ENCODE measurements around the gene SLC22A12.

Gene SLC22A12

GRCh38 chr11:64619811-64620380 lies 28.9 kb downstream of the SLC22A12 start:
- no peak for TF ChIP-seq CTCF (IDR thresholded peaks at IDR 0.05; ENCODE audit: insufficient read depth, low read length, poor library complexity, severe bottlenecking)
- TF ChIP-seq EZH2phosphoT487 (conservative IDR thresholded peaks at IDR 0.05; ENCODE audit: low read length) = no peak
- Histone ChIP-seq H2AFZ (ENCODE audit: low read depth, low read length, severe bottlenecking) (no peak overlapping the region), H3K4me2 (ENCODE audit: low read depth, low read length, poor library complexity, severe bottlenecking) (no peak overlapping the region), H3K27me3 (ENCODE audit: low read length) (no peaks in the 10 kb centered on the region), H3K9me2 (replicated peaks; ENCODE audit: insufficient read depth, low read length) (no peaks in the 10 kb centered on the region), H3K4me3 (ENCODE audit: insufficient read depth, low read length, poor library complexity, severe bottlenecking) (no peak overlapping the region), H3K36me3 (ENCODE audit: low read length) (no peaks in the 10 kb centered on the region), H3K9ac (ENCODE audit: low read length) (no peak overlapping the region), H3F3A (ENCODE audit: insufficient read depth) (no peaks in the 10 kb centered on the region), H4K20me1 (ENCODE audit: low read depth, low read length) (no peaks in the 10 kb centered on the region), H3K79me2 (ENCODE audit: insufficient read depth, low read length) (no peaks in the 10 kb centered on the region), H3K9me3 (ENCODE audit: insufficient read depth, low read length) (no peaks in the 10 kb centered on the region), H3K27ac (ENCODE audit: low read depth, low read length) (no peak overlapping the region)

GRCh38 chr11:64620381-64620971 lies 29.5 kb downstream of the SLC22A12 start:
- H3K9ac ChIP-seq (ENCODE audit: low read length) = no peak overlapping the region
- TF ChIP-seq EZH2phosphoT487 (conservative IDR thresholded peaks at IDR 0.05; ENCODE audit: low read length) (no peak), CTCF (IDR thresholded peaks at IDR 0.05; ENCODE audit: insufficient read depth, low read length, poor library complexity, severe bottlenecking) (no peak)
- no peak overlapping the region for H3K27ac ChIP-seq (ENCODE audit: low read depth, low read length)
- H3K36me3 ChIP-seq (ENCODE audit: low read length) = no peaks in the 10 kb centered on the region
- no peak overlapping the region for H3K4me2 ChIP-seq (ENCODE audit: low read depth, low read length, poor library complexity, severe bottlenecking)
- H3F3A ChIP-seq (ENCODE audit: insufficient read depth) = no peaks in the 10 kb centered on the region
- no peaks in the 10 kb centered on the region for H3K79me2 ChIP-seq (ENCODE audit: insufficient read depth, low read length)
- H4K20me1 ChIP-seq (ENCODE audit: low read depth, low read length) = no peaks in the 10 kb centered on the region
- no peak overlapping the region for H3K4me3 ChIP-seq (ENCODE audit: insufficient read depth, low read length, poor library complexity, severe bottlenecking)
- no peaks in the 10 kb centered on the region for H3K9me3 ChIP-seq (ENCODE audit: insufficient read depth, low read length)
- H3K9me2 ChIP-seq (replicated peaks; ENCODE audit: insufficient read depth, low read length) = no peaks in the 10 kb centered on the region
- no peaks in the 10 kb centered on the region for H3K27me3 ChIP-seq (ENCODE audit: low read length)
- H2AFZ ChIP-seq (ENCODE audit: low read depth, low read length, severe bottlenecking) = no peak overlapping the region

GRCh38 chr11:64621283-64622019 lies 30.4 kb downstream of the SLC22A12 start:
- H2AFZ ChIP-seq (ENCODE audit: low read depth, low read length, severe bottlenecking) = no peak overlapping the region
- no peak overlapping the region for H3K4me2 ChIP-seq (ENCODE audit: low read depth, low read length, poor library complexity, severe bottlenecking)
- no peaks in the 10 kb centered on the region for H3F3A ChIP-seq (ENCODE audit: insufficient read depth)
- H3K9me3 ChIP-seq (ENCODE audit: insufficient read depth, low read length) = no peaks in the 10 kb centered on the region
- H3K9ac ChIP-seq (ENCODE audit: low read length) = no peak overlapping the region
- no peaks in the 10 kb centered on the region for H3K36me3 ChIP-seq (ENCODE audit: low read length)
- TF ChIP-seq EZH2phosphoT487 (conservative IDR thresholded peaks at IDR 0.05; ENCODE audit: low read length) (no peak), CTCF (IDR thresholded peaks at IDR 0.05; ENCODE audit: insufficient read depth, low read length, poor library complexity, severe bottlenecking) (no peak)
- no peaks in the 10 kb centered on the region for H3K9me2 ChIP-seq (replicated peaks; ENCODE audit: insufficient read depth, low read length)
- H3K27me3 ChIP-seq (ENCODE audit: low read length) = no peaks in the 10 kb centered on the region; the same call in 1 of the 2 replicates
- no peaks in the 10 kb centered on the region for H4K20me1 ChIP-seq (ENCODE audit: low read depth, low read length)
- no peak overlapping the region for H3K27ac ChIP-seq (ENCODE audit: low read depth, low read length)
- no peaks in the 10 kb centered on the region for H3K79me2 ChIP-seq (ENCODE audit: insufficient read depth, low read length)
- H3K4me3 ChIP-seq (ENCODE audit: insufficient read depth, low read length, poor library complexity, severe bottlenecking) = no peak overlapping the region

Measured in SU-DHL-6 (cell line).